Neural progenitor cell (in vitro differentiated cells): ENCODE data around the gene ZNF771. TPM values are rescaled to one million over a fixed set of nuclear protein-coding genes. Genes with fewer than 3 reads are reported as not detected.

Experiments used
- DNase-seq: peaks from one replicate; pipeline ENCODE4 v3.0.0-alpha.2; 2016; ENCODE audit warnings: low spot score
- H2AFZ ChIP-seq: fragments of 200-600 bp; sonication (generic); replicated peaks from 2 replicates; pipeline ENCODE4 v1.6.1; 2016; ENCODE audit warnings: antibody characterized with exemption
- H3F3A ChIP-seq: fragments of 200-600 bp; sonication (generic); 2 replicates; pipeline ENCODE4 v1.6.1; 2016; ENCODE audit warnings: antibody characterized with exemption, low read depth
- H3K27ac ChIP-seq: fragments of 200-600 bp; sonication (generic); 2 replicates; pipeline ENCODE4 v1.5.1; 2016; ENCODE audit warnings: mild to moderate bottlenecking
- H3K27me3 ChIP-seq: fragments of 200-600 bp; sonication (generic); 2 replicates; pipeline ENCODE4 v1.6.1; 2016; ENCODE audit warnings: mild to moderate bottlenecking, moderate library complexity
- H3K36me3 ChIP-seq: fragments of 200-600 bp; sonication (generic); 2 replicates; pipeline ENCODE4 v1.5.1; 2016
- H3K4me1 ChIP-seq: fragments of 200-600 bp; sonication (generic); 2 replicates; pipeline ENCODE4 v1.6.1; 2016; ENCODE audit warnings: mixed run types
- H3K4me2 ChIP-seq: fragments of 200-600 bp; sonication (generic); 2 replicates; pipeline ENCODE4 v1.6.1; 2016
- H3K4me3 ChIP-seq: fragments of 200-600 bp; sonication (generic); 2 replicates; pipeline ENCODE4 v1.5.1; 2016
- H3K79me2 ChIP-seq: fragments of 200-600 bp; sonication (generic); 2 replicates; pipeline ENCODE4 v1.6.1; 2016; ENCODE audit warnings: low read depth
- H3K9ac ChIP-seq: fragments of 200-600 bp; sonication (generic); 2 replicates; pipeline ENCODE4 v1.6.1; 2016
- H3K9me3 ChIP-seq: fragments of 200-600 bp; sonication (generic); 2 replicates; pipeline ENCODE4 v1.5.1; 2016; ENCODE audit warnings: low read depth
- H4K20me1 ChIP-seq: fragments of 200-600 bp; sonication (generic); 2 replicates; pipeline ENCODE4 v1.6.1; 2016; ENCODE audit warnings: low read depth
- H3K27ac Mint-ChIP-seq: 3 replicates; pipeline ENCODE4 v1.8.0; 2021; ENCODE audit warnings: mixed read lengths
- H3K27me3 Mint-ChIP-seq: 2 replicates; pipeline ENCODE4 v1.8.0; 2022; ENCODE audit warnings: low read depth, mild to moderate bottlenecking, inconsistent platforms, moderate library complexity, mixed read lengths; ENCODE audit not compliant: insufficient read depth
- H3K36me3 Mint-ChIP-seq: 3 replicates; pipeline ENCODE4 v1.8.0; 2021; ENCODE audit warnings: mixed read lengths
- H3K4me1 Mint-ChIP-seq: 3 replicates; pipeline ENCODE4 v1.8.0; 2021; ENCODE audit warnings: mixed read lengths
- H3K4me3 Mint-ChIP-seq: 3 replicates; pipeline ENCODE4 v1.8.0; 2021; ENCODE audit warnings: mild to moderate bottlenecking, moderate library complexity, mixed read lengths
- H3K9me3 Mint-ChIP-seq: 3 replicates; pipeline ENCODE4 v1.8.0; 2020; ENCODE audit warnings: mixed read lengths
- EZH2 ChIP-seq: fragments of 200-600 bp; sonication (generic); IDR thresholded peaks from 2 replicates; pipeline ENCODE4 v1.6.1; 2017; ENCODE audit warnings: antibody characterized with exemption, mild to moderate bottlenecking, moderate library complexity
- EZH2phosphoT487 ChIP-seq: fragments of 200-600 bp; sonication (generic); IDR thresholded peaks from 2 replicates; pipeline ENCODE4 v1.6.1; 2017; ENCODE audit warnings: antibody characterized with exemption
- total RNA-seq: library from RNA; depleted of rRNA; stranded (reverse); fragments of >200 nt; gene quantifications from 2 replicates; pipeline ENCODE4 v1.2.3, GENCODE V29; 2015; ENCODE audit warnings: low replicate concordance
- TF ChIP-seq, protein P1 (sequence below): fragments of 200-600 bp; sonication (generic); IDR thresholded peaks from 2 replicates; pipeline ENCODE4 v1.5.1; 2017; ENCODE audit warnings: antibody characterized with exemption, mild to moderate bottlenecking

The ZNF771 gene
- total RNA-seq, 1 donor from 2014 or later, result 6.0 TPM

DNA sequence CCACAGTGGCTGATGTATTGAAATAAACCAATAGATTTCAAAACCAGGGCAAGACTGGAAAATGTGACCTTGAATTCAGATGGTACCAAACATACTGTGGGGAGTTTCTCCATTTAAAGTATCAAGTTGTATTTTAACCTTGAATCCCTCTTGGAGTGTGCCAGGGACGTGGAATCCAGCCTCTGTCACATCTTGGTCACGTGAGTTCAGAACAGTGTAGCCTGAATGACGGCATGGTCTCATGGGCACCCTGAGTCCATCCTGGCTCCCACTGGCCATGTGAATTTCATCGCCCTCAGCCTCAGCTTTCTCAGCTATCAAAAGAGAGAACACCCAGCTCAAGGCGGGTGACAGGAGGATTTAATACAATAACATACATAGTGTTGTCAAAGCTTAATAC, 6.8 kb downstream of the ZNF771 start:
- H3K9me3 ChIP-seq, result no peaks in the 10 kb centered on the region
- H3K27me3 Mint-ChIP-seq, result peaks cover 5% of the 10 kb centered on the region
- peaks cover 31% of the 10 kb centered on the region for H3K79me2 ChIP-seq
- peaks cover 22% of the 10 kb centered on the region for H3K4me1 Mint-ChIP-seq
- H3K4me2 ChIP-seq, result no peak overlapping the region
- no peak overlapping the region for H2AFZ ChIP-seq
- peaks cover 55% of the 10 kb centered on the region for H4K20me1 ChIP-seq
- H3K27ac Mint-ChIP-seq, result no peak overlapping the region
- TF ChIP-seq, protein P1, sequence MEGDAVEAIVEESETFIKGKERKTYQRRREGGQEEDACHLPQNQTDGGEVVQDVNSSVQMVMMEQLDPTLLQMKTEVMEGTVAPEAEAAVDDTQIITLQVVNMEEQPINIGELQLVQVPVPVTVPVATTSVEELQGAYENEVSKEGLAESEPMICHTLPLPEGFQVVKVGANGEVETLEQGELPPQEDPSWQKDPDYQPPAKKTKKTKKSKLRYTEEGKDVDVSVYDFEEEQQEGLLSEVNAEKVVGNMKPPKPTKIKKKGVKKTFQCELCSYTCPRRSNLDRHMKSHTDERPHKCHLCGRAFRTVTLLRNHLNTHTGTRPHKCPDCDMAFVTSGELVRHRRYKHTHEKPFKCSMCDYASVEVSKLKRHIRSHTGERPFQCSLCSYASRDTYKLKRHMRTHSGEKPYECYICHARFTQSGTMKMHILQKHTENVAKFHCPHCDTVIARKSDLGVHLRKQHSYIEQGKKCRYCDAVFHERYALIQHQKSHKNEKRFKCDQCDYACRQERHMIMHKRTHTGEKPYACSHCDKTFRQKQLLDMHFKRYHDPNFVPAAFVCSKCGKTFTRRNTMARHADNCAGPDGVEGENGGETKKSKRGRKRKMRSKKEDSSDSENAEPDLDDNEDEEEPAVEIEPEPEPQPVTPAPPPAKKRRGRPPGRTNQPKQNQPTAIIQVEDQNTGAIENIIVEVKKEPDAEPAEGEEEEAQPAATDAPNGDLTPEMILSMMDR, result no peak
- TF ChIP-seq EZH2 (no peak), EZH2phosphoT487 (no peak)
- H3F3A ChIP-seq, result peaks cover 56% of the 10 kb centered on the region
- H3K4me1 ChIP-seq, result peaks cover 7% of the 10 kb centered on the region
- H3K4me3 ChIP-seq, result no peak overlapping the region
- H3K4me3 Mint-ChIP-seq, result no peak overlapping the region
- peaks cover 30% of the 10 kb centered on the region for H3K36me3 Mint-ChIP-seq
- H3K36me3 ChIP-seq, result no peaks in the 10 kb centered on the region
- H3K9ac ChIP-seq, result no peak overlapping the region
- H3K9me3 Mint-ChIP-seq, result no peaks in the 10 kb centered on the region
- DNase-seq, result no peak
- no peak overlapping the region for H3K27ac ChIP-seq
- no peaks in the 10 kb centered on the region for H3K27me3 ChIP-seq

DNA sequence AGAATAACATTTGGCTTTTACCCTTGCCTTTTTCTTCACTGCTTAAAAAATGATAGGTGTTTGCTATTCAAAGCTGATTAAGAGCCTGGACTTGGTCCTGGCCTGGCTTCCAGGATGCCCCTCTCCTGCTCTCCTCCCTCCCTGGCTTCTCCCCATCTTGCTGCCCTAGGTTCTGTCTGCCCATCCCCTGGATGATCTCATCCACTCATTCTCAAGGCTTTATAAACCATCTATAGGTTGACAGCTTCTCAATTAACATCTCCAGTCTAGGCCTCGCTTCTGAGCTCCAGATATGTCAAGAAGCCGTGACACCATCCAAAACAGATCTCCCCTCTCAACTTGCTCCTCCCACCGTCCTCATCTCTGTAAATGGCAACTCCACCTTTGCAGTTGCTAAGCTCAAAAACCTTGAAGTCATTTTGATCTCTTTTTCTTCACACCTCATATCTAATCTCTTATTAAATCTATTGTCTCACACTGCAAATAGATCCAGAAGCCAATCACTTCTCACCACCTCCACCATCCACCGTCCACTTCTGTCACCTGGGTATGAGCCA, 8.7 kb downstream of the ZNF771 start:
- no peaks in the 10 kb centered on the region for H3K9me3 Mint-ChIP-seq
- peaks cover 56% of the 10 kb centered on the region for H3F3A ChIP-seq
- H3K9me3 ChIP-seq, result no peaks in the 10 kb centered on the region
- no peaks in the 10 kb centered on the region for H3K36me3 ChIP-seq
- peaks cover 15% of the 10 kb centered on the region for H3K79me2 ChIP-seq
- H3K27me3 Mint-ChIP-seq, result peaks cover 2% of the 10 kb centered on the region
- H3K4me1 ChIP-seq, result peaks cover 4% of the 10 kb centered on the region
- H3K4me3 ChIP-seq, result no peak overlapping the region
- H3K9ac ChIP-seq, result no peak overlapping the region
- peak overlapping the region; percentile 27 for H3K4me3 Mint-ChIP-seq
- no peak overlapping the region for H3K27ac ChIP-seq
- H3K27me3 ChIP-seq, result no peaks in the 10 kb centered on the region
- H3K36me3 Mint-ChIP-seq, result peaks cover 36% of the 10 kb centered on the region
- no peak overlapping the region for H2AFZ ChIP-seq
- TF ChIP-seq, protein P1, result no peak
- TF ChIP-seq EZH2phosphoT487, result no peak
- TF ChIP-seq EZH2, result no peak
- no peak for DNase-seq
- no peak overlapping the region for H3K27ac Mint-ChIP-seq
- no peak overlapping the region for H3K4me2 ChIP-seq
- H4K20me1 ChIP-seq, result peaks cover 43% of the 10 kb centered on the region
- peaks cover 13% of the 10 kb centered on the region for H3K4me1 Mint-ChIP-seq

DNA sequence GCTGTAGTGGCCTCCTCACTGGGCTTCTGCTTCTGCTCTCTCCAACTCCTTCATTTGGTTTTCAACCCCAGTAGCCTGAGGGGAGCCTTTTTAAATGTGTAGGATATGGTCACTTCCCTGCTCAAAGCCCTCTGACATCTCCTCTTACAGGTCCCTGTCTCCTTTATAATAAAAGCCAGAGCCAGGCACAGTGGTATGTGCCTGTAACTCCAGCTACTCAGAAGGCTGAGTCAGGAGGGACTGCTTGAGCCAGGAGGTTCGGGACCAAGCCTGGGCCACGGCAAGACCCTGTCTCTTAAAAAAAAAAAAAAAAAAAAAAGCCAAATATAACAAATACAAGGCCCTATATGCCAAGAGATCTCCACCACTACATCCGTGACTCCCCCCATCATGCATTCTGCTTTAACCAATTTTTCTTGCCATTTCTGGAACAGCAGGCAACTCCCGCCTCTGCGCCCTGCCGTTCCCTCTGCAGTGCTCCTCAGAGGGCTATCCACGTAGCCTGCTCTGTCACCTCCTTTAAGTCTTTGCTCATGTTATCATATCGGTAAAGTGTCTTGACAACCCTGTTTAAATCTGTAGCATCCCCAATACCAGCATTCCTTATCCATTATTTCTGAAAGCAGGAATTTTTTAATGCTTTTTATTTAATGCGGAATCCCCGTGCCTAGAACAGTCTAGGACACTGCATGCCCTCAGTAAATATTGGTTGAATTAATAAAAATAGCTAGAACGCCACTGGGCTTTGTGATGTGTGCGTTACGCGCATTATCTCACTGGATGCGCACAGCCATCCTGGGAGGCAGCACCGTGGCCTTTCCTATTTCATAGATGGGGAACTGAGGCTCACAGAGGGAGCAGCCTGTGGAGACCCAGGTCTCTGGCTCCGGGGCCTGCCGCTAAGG, 9.5 kb downstream of the ZNF771 start:
- peaks cover 2% of the 10 kb centered on the region for H3K27me3 Mint-ChIP-seq
- peaks cover 56% of the 10 kb centered on the region for H3F3A ChIP-seq
- no peak overlapping the region for H3K27ac Mint-ChIP-seq
- TF ChIP-seq EZH2, result no peak
- TF ChIP-seq, protein P1, result no peak
- no peak for TF ChIP-seq EZH2phosphoT487
- peak overlapping the region; percentile 49 for H3K4me3 Mint-ChIP-seq
- H3K9ac ChIP-seq, result no peak overlapping the region
- no peaks in the 10 kb centered on the region for H3K9me3 Mint-ChIP-seq
- H4K20me1 ChIP-seq, result peaks cover 37% of the 10 kb centered on the region
- H3K27ac ChIP-seq, result no peak overlapping the region
- H3K36me3 ChIP-seq, result no peaks in the 10 kb centered on the region
- peak overlapping the region; percentile 74 for H2AFZ ChIP-seq
- peaks cover 40% of the 10 kb centered on the region for H3K36me3 Mint-ChIP-seq
- H3K4me3 ChIP-seq, result peak overlapping the region; percentile 49
- peaks cover 8% of the 10 kb centered on the region for H3K79me2 ChIP-seq
- H3K4me1 Mint-ChIP-seq, result peaks cover 13% of the 10 kb centered on the region
- DNase-seq, result no peak
- H3K4me2 ChIP-seq, result peak overlapping the region; percentile 78
- H3K27me3 ChIP-seq, result no peaks in the 10 kb centered on the region
- H3K9me3 ChIP-seq, result no peaks in the 10 kb centered on the region
- peaks cover 4% of the 10 kb centered on the region for H3K4me1 ChIP-seq
